Measurements from ENCODE around the gene TRMT11. TPM values are rescaled to one million over a fixed set of nuclear protein-coding genes. Genes with fewer than 3 reads are reported as not detected.
A peak's percentile ranks its signal among the peaks of the same experiment; 100 is the strongest.

TRMT11 gene
- total RNA-seq, 6 donors from 2014 or later = 13.8 to 66.0 (median 25.5) TPM

GRCh38 chr6:126051791-126052190, 65.5 kb downstream of the TRMT11 start:
- TF ChIP-seq EP300 (IDR thresholded peaks at IDR 0.05) (no peak), POLR2AphosphoS5 (IDR thresholded peaks at IDR 0.05) (no peak), POLR2A (IDR thresholded peaks at IDR 0.05) (no peak)
- TF ChIP-seq, protein P1, sequence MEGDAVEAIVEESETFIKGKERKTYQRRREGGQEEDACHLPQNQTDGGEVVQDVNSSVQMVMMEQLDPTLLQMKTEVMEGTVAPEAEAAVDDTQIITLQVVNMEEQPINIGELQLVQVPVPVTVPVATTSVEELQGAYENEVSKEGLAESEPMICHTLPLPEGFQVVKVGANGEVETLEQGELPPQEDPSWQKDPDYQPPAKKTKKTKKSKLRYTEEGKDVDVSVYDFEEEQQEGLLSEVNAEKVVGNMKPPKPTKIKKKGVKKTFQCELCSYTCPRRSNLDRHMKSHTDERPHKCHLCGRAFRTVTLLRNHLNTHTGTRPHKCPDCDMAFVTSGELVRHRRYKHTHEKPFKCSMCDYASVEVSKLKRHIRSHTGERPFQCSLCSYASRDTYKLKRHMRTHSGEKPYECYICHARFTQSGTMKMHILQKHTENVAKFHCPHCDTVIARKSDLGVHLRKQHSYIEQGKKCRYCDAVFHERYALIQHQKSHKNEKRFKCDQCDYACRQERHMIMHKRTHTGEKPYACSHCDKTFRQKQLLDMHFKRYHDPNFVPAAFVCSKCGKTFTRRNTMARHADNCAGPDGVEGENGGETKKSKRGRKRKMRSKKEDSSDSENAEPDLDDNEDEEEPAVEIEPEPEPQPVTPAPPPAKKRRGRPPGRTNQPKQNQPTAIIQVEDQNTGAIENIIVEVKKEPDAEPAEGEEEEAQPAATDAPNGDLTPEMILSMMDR (IDR thresholded peaks at IDR 0.05) = no peak
- no peak overlapping the region for H3K27ac ChIP-seq
- H3K27me3 ChIP-seq = no peaks in the 10 kb centered on the region
- no peaks in the 10 kb centered on the region for H3K9me3 ChIP-seq
- peaks cover 0 to 18% (median 3%) of the 10 kb centered on the region in 4 donors for H3K36me3 ChIP-seq
- no peak overlapping the region for H3K4me3 ChIP-seq
- no peaks in the 10 kb centered on the region for H3K4me1 ChIP-seq
- ATAC-seq (ENCODE audit: low FRiP score in 2 of 2) (peak in 1 of 2 donors; percentile 61), DNase-seq (no peak)
- WGBS, 2 donors = 92 to 93% methylated on average over 3 of the region's 3 CpGs

GRCh38 chr6:126052485-126052884, 66.1 kb downstream of the TRMT11 start:
- no peak for DNase-seq
- H3K36me3 ChIP-seq = peaks cover 0 to 12% (median 2%) of the 10 kb centered on the region in 4 donors
- WGBS, 2 donors = 0 to 95% methylated on average over 1 of the region's 1 CpG
- H3K4me3 ChIP-seq = no peak overlapping the region
- no peaks in the 10 kb centered on the region for H3K4me1 ChIP-seq
- TF ChIP-seq, protein P1 (IDR thresholded peaks at IDR 0.05) = no peak
- TF ChIP-seq POLR2A (IDR thresholded peaks at IDR 0.05) = no peak
- no peak for TF ChIP-seq EP300 (IDR thresholded peaks at IDR 0.05)
- no peak for TF ChIP-seq POLR2AphosphoS5 (IDR thresholded peaks at IDR 0.05)
- H3K27ac ChIP-seq = no peak overlapping the region
- no peaks in the 10 kb centered on the region for H3K9me3 ChIP-seq
- ATAC-seq (ENCODE audit: low FRiP score in 2 of 2) = no peak
- no peaks in the 10 kb centered on the region for H3K27me3 ChIP-seq

- H3K27me3 ChIP-seq = no peaks in the 10 kb centered on the region
- H3K4me3 ChIP-seq = no peak overlapping the region
- ATAC-seq (ENCODE audit: low FRiP score in 2 of 2) = peak; percentile 52 to 62
- H3K9me3 ChIP-seq = no peaks in the 10 kb centered on the region
- no peak overlapping the region for H3K27ac ChIP-seq
- no peak for TF ChIP-seq POLR2AphosphoS5 (IDR thresholded peaks at IDR 0.05)
- TF ChIP-seq, protein P1 (IDR thresholded peaks at IDR 0.05) = no peak
- TF ChIP-seq POLR2A (IDR thresholded peaks at IDR 0.05) = no peak
- TF ChIP-seq EP300 (IDR thresholded peaks at IDR 0.05) = no peak
- no peaks in the 10 kb centered on the region for H3K4me1 ChIP-seq
- DNase-seq = no peak
- 53 to 66% methylated on average over 4 of the region's 4 CpGs for WGBS, 2 donors
- H3K36me3 ChIP-seq = peaks cover 0 to 6% (median 0%) of the 10 kb centered on the region in 4 donors
Observed at GRCh38 chr6:126054258-126054702, 67.9 kb downstream of the TRMT11 start.

DNA sequence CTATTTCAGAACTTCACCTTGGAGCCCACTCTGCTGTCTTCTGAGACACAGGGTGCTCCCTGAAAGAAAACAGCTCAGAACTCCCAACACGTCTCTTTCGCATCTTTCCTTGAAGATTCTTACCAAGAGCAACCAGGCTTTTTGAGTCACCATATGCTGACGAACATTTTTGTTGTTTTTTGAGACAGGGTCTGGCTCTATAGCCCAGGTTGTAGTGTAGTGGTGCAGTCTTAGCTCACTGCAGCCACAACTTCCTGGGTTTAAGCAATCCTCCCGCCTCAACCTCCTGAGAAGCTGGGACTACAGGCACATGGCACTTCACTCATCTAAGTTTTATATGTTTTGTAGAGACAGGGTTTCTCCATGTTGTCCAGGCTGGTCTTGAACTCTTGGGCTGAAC, 68.5 kb downstream of the TRMT11 start:
- no peak for ATAC-seq (ENCODE audit: low FRiP score in 2 of 2)
- 83 to 86% methylated on average over 4 of the region's 4 CpGs for WGBS, 2 donors
- TF ChIP-seq EP300 (IDR thresholded peaks at IDR 0.05) (no peak), POLR2A (IDR thresholded peaks at IDR 0.05) (no peak), POLR2AphosphoS5 (IDR thresholded peaks at IDR 0.05) (no peak)
- TF ChIP-seq, protein P1 (IDR thresholded peaks at IDR 0.05) = no peak
- Histone ChIP-seq H3K27me3 (no peaks in the 10 kb centered on the region), H3K27ac (no peak overlapping the region), H3K4me1 (no peaks in the 10 kb centered on the region), H3K36me3 (peaks cover 0 to 8% (median 0%) of the 10 kb centered on the region in 4 donors), H3K4me3 (no peak overlapping the region), H3K9me3 (no peaks in the 10 kb centered on the region)
- no peak for DNase-seq

DNA sequence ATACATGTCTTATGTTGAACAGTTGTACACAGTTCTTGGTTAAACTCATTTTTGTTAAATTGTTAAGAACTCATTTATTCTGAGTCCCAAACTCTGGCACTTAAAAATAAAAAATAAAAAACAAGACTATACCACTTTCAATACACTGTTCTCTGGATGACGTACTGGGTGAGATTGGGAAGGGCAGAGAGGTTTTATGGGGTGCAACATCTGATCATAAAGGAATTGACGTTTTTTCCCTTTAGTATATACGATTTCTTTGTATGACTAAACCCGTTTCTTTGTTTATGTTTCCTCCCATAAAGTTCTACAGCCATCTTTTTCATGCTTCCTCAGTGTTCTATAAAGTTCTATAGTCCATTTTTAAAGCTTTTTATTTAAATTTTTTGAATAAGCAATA, 69.1 kb downstream of the TRMT11 start:
- DNase-seq (no peak), ATAC-seq (ENCODE audit: low FRiP score in 2 of 2) (no peak)
- Histone ChIP-seq H3K4me1 (no peaks in the 10 kb centered on the region), H3K36me3 (peaks cover 0 to 15% (median 0%) of the 10 kb centered on the region in 4 donors), H3K4me3 (no peak overlapping the region), H3K9me3 (no peaks in the 10 kb centered on the region), H3K27ac (no peak overlapping the region), H3K27me3 (no peaks in the 10 kb centered on the region)
- TF ChIP-seq POLR2A (IDR thresholded peaks at IDR 0.05) (no peak), EP300 (IDR thresholded peaks at IDR 0.05) (no peak), POLR2AphosphoS5 (IDR thresholded peaks at IDR 0.05) (no peak)
- TF ChIP-seq, protein P1 (IDR thresholded peaks at IDR 0.05) = no peak
- WGBS, 2 donors = 89 to 93% methylated on average over 4 of the region's 4 CpGs
